ENCODE data around the gene NOLC1.

Gene NOLC1

GRCh38 chr10:102208311-102209035 is 56.3 kb downstream of the NOLC1 start:
- DNase-seq (ENCODE audit: low spot score): no peak

DNA sequence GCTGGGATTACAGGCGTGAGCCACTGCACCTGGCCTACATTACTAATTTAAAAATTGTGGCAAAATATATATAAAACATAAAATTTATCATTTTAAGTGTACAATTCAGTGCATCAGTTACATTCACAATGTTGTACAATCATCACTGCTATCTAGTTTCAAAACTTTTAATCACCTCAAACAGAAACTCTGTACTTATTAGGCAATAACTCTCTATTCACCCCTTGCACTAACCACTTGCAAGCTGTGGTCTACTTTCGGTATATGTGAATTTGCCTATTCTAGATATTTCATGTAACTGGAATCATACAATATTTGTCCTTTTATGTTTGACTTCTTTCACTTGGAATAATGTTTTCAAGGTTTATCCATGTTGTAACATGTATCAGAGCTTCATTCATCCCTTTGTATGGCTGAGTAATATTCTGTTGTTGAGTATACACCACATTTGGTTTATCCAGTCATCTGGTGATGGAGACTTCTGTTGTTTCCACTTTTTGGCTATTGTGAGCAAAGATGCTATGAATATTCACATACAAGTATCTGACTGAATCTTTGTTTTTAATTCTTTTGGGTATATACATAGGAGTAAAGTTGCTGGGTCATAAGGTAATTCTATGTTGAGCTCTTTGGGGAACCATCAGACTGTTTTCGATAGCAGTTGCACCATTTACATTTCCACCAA is 59.6 kb downstream of the NOLC1 start:
- no peak for DNase-seq (ENCODE audit: low spot score)
